Measurements from ENCODE around the gene IRF4. TPM values are rescaled to one million over a fixed set of nuclear protein-coding genes. Genes with fewer than 3 reads are reported as not detected.

IRF4 gene
- total and polyA plus RNA-seq, 2 donors (not counting 3 experiments of a cell fraction or from before 2014, with no cell fraction given): not detected

GRCh38 chr6:397056-397455 is 5.5 kb downstream of the IRF4 start:
- no peaks in the 10 kb centered on the region for H3K9me1 ChIP-seq (replicated peaks; ENCODE audit: control insufficient read depth, extremely low read depth, insufficient read depth, low read length)
- H3K4me3 ChIP-seq (replicated peaks in 1 of 3; ENCODE audit: insufficient read depth in 1 of 3, low read depth in 1 of 3, low read length in 3 of 3): no peak overlapping the region
- intact Hi-C loops (cut with micrococcal nuclease) (no loop called here), dilution Hi-C loops (cut with MboI; ENCODE audit: extremely low pct_ligation_motif_present, low sequenced_read_pairs) (no loop called here)
- no peaks in the 10 kb centered on the region for H3K79me2 ChIP-seq (ENCODE audit: control insufficient read depth, insufficient read depth, low read length)
- TF ChIP-seq MAX (IDR thresholded peaks at IDR 0.05; ENCODE audit: insufficient read depth, insufficient read length): no peak
- TF ChIP-seq CTCF (IDR thresholded peaks at IDR 0.05; ENCODE audit: extremely low read depth in 1 of 2, insufficient read depth in 1 of 2, low read depth in 1 of 2, low read length in 2 of 2): no peak
- TF ChIP-seq GATA2 (IDR thresholded peaks at IDR 0.05; ENCODE audit: insufficient read depth, insufficient read length, low read depth, low read length): no peak
- H3K27ac ChIP-seq (ENCODE audit: insufficient read depth, low read depth, low read length): no peak overlapping the region
- DNase-seq (ENCODE audit: low read depth, low spot score) (no peak), FAIRE-seq (no peak)
- no peak overlapping the region for H2AFZ ChIP-seq (ENCODE audit: low read depth, low read length)
- ChIA-PET POLR2A (no interaction called here), CTCF (interaction anchor here (3.3 kb wide), 1 partner anchor 12 kb away, joined by 10 read pairs; no protein-coding TSS in a partner anchor)
- H3K9ac ChIP-seq (replicated peaks; ENCODE audit: extremely low read depth, insufficient read depth, low read length): no peak overlapping the region
- peaks cover 6% of the 10 kb centered on the region for H3K4me1 ChIP-seq (ENCODE audit: control insufficient read depth, extremely low read depth, insufficient read depth, low read length)
- no peaks in the 10 kb centered on the region for H3K36me3 ChIP-seq (ENCODE audit: control insufficient read depth in 2 of 2, extremely low read depth in 1 of 2, insufficient read depth in 2 of 2, low read length in 2 of 2)
- BruUV-seq (replicated peaks): no TSS peak
- H3K27me3 ChIP-seq (ENCODE audit: control insufficient read depth in 2 of 2, insufficient read depth in 2 of 2, low read length in 2 of 2): peaks cover 23 to 34% of the 10 kb centered on the region in 2 experiments
- no peaks in the 10 kb centered on the region for H4K20me1 ChIP-seq (replicated peaks; ENCODE audit: control insufficient read depth, extremely low read depth, insufficient read depth, low read length)
- H3K4me2 ChIP-seq (ENCODE audit: insufficient read depth, low read length): no peak overlapping the region
- H3K9me3 ChIP-seq (replicated peaks; ENCODE audit: control insufficient read depth, insufficient read depth, low read length): no peaks in the 10 kb centered on the region

- BruUV-seq (replicated peaks): no TSS peak
- H3K79me2 ChIP-seq (ENCODE audit: control insufficient read depth, insufficient read depth, low read length): no peaks in the 10 kb centered on the region
- peaks cover 3% of the 10 kb centered on the region for H3K4me1 ChIP-seq (ENCODE audit: control insufficient read depth, extremely low read depth, insufficient read depth, low read length)
- no peak overlapping the region for H3K9ac ChIP-seq (replicated peaks; ENCODE audit: extremely low read depth, insufficient read depth, low read length)
- intact Hi-C loops (cut with micrococcal nuclease) (no loop called here), dilution Hi-C loops (cut with MboI; ENCODE audit: extremely low pct_ligation_motif_present, low sequenced_read_pairs) (no loop called here)
- no peak for TF ChIP-seq MYC (IDR thresholded peaks at IDR 0.05; ENCODE audit: low read depth, low read length)
- no peak for TF ChIP-seq POLR2A (IDR thresholded peaks at IDR 0.05; ENCODE audit: low read depth, low read length)
- TF ChIP-seq POLR2AphosphoS5 (IDR thresholded peaks at IDR 0.05; ENCODE audit: insufficient read depth, low read depth, low read length): no peak
- TF ChIP-seq MAX (IDR thresholded peaks at IDR 0.05; ENCODE audit: insufficient read depth, insufficient read length): no peak
- TF ChIP-seq CTCF (IDR thresholded peaks at IDR 0.05; ENCODE audit: extremely low read depth in 1 of 2, insufficient read depth in 1 of 2, low read depth in 1 of 2, low read length in 2 of 2): no peak
- no peak for TF ChIP-seq EZH2 (IDR thresholded peaks at IDR 0.05; ENCODE audit: borderline replicate concordance, low read depth, low read length, severe bottlenecking)
- no peak for TF ChIP-seq JUN (IDR thresholded peaks at IDR 0.05; ENCODE audit: borderline replicate concordance, insufficient read depth, insufficient read length, low read depth)
- TF ChIP-seq GATA2 (IDR thresholded peaks at IDR 0.05; ENCODE audit: insufficient read depth, insufficient read length, low read depth, low read length): no peak
- no peak for TF ChIP-seq FOS (IDR thresholded peaks at IDR 0.05; ENCODE audit: borderline replicate concordance, insufficient read depth, low read length)
- no peaks in the 10 kb centered on the region for H4K20me1 ChIP-seq (replicated peaks; ENCODE audit: control insufficient read depth, extremely low read depth, insufficient read depth, low read length)
- peaks cover 18 to 29% of the 10 kb centered on the region in 2 experiments for H3K27me3 ChIP-seq (ENCODE audit: control insufficient read depth in 2 of 2, insufficient read depth in 2 of 2, low read length in 2 of 2)
- no peak overlapping the region for H2AFZ ChIP-seq (ENCODE audit: low read depth, low read length)
- H3K4me3 ChIP-seq (replicated peaks in 1 of 3; ENCODE audit: insufficient read depth in 1 of 3, low read depth in 1 of 3, low read length in 3 of 3): no peak overlapping the region
- no peak for FAIRE-seq
- POLR2A ChIA-PET: no interaction called here
- CTCF ChIA-PET: interaction anchor here (3.3 kb wide), 1 partner anchor 11 kb away, joined by 10 read pairs; no protein-coding TSS in a partner anchor
- no peak for DNase-seq (ENCODE audit: low read depth, low spot score)
- no peaks in the 10 kb centered on the region for H3K9me1 ChIP-seq (replicated peaks; ENCODE audit: control insufficient read depth, extremely low read depth, insufficient read depth, low read length)
- H3K9me3 ChIP-seq (replicated peaks; ENCODE audit: control insufficient read depth, insufficient read depth, low read length): no peaks in the 10 kb centered on the region
- H3K36me3 ChIP-seq (ENCODE audit: control insufficient read depth in 2 of 2, extremely low read depth in 1 of 2, insufficient read depth in 2 of 2, low read length in 2 of 2): no peaks in the 10 kb centered on the region
- no peak overlapping the region for H3K27ac ChIP-seq (ENCODE audit: insufficient read depth, low read depth, low read length)
- no peak overlapping the region for H3K4me2 ChIP-seq (ENCODE audit: insufficient read depth, low read length)
Observed at GRCh38 chr6:397604-398003, 6.1 kb downstream of the IRF4 start.
